Ovary (tissue), 3 donors: ENCODE results near the gene LCN6.

Source experiments
- EP300 ChIP-seq: sonication (generic); formaldehyde crosslinking; IDR thresholded peaks from one replicate; pipeline ENCODE4 v1.6.1; 2017; ENCODE audit warnings: antibody characterized with exemption
- POLR2A ChIP-seq: fragments of 450-650 bp; IDR thresholded peaks from one replicate; pipeline ENCODE4 v1.6.1; 2017; ENCODE audit warnings: antibody characterized with exemption, mild to moderate bottlenecking, moderate library complexity
- TF ChIP-seq, protein P1 (sequence below), 3 donors: fragments of 450-650 bp in 2 of 3; fragments of 200-600 bp in 1 of 3; IDR thresholded peaks; one replicate each; pipeline versions ENCODE4 v1.5.1 to v1.8.0; 2016 to 2022; ENCODE audit warnings: antibody characterized with exemption in 3 of 3, mild to moderate bottlenecking in 1 of 3
- donor health status: DM: no; HTN: no; CAD: no.

DNA sequence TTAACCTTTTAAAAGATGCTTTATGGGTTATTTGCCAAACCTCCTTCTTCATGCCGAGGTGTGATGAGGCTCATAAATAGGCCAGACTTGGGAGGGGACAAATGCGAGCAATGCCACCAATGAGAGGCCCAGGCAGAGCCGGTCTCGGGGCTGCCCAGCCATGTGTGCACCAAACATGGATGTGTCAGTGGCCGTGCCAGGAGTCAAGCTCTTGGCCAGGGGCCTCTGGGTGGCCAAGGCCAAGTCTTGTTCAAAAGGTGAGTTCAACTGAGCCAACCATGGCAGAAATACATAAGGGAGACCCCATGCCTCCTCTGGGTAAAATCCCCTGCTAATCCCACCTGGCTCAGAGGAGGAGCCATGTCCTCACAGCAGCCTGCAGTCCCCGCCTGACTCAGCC is 26.9 kb upstream of the LCN6 start:
- no peak for TF ChIP-seq POLR2A
- TF ChIP-seq, protein P1, sequence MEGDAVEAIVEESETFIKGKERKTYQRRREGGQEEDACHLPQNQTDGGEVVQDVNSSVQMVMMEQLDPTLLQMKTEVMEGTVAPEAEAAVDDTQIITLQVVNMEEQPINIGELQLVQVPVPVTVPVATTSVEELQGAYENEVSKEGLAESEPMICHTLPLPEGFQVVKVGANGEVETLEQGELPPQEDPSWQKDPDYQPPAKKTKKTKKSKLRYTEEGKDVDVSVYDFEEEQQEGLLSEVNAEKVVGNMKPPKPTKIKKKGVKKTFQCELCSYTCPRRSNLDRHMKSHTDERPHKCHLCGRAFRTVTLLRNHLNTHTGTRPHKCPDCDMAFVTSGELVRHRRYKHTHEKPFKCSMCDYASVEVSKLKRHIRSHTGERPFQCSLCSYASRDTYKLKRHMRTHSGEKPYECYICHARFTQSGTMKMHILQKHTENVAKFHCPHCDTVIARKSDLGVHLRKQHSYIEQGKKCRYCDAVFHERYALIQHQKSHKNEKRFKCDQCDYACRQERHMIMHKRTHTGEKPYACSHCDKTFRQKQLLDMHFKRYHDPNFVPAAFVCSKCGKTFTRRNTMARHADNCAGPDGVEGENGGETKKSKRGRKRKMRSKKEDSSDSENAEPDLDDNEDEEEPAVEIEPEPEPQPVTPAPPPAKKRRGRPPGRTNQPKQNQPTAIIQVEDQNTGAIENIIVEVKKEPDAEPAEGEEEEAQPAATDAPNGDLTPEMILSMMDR (IDR thresholded peaks at IDR 0.05), result no peak
- TF ChIP-seq EP300, result no peak
